ENCODE results near the gene TMEM150C. TPM values are rescaled to one million over a fixed set of nuclear protein-coding genes. Genes with fewer than 3 reads are reported as not detected.

TMEM150C gene
- total and polyA plus RNA-seq, 2 of the 8 experiments (the other 6 are each of a cell fraction or from before 2014, with no cell fraction given): 1.5 to 1.7 TPM

- TF ChIP-seq HDAC2 (IDR thresholded peaks at IDR 0.05; ENCODE audit: borderline replicate concordance in 1 of 2, low read depth in 2 of 2, low read length in 2 of 2) (peak in 1 of 2 experiments; percentile 72; a peak in 1 of 4 replicates), MAFK (IDR thresholded peaks at IDR 0.05; ENCODE audit: low read depth, low read length) (no peak)
These were observed at the start of gene TMEM150C (continued) for GRCh38 chr4:82561786-82562563.

Measured in H1 (cell line).